ENCODE data around the gene PIK3R1. TPM values are rescaled to one million over a fixed set of nuclear protein-coding genes. Genes with fewer than 3 reads are reported as not detected.

The PIK3R1 gene
- total RNA-seq, 6 experiments from 2014 or later = 36.3 to 173 (median 72.8) TPM

- Histone ChIP-seq H3K9me3 (no peaks in the 10 kb centered on the region), H3K27ac (peak overlapping the region; percentile 52 to 82 (median 74)), H3K36me3 (peaks cover 0 to 2% (median 0%) of the 10 kb centered on the region in 4 donors), H3K4me1 (peaks cover 0 to 81% (median 28%) of the 10 kb centered on the region in 4 donors), H3K27me3 (no peaks in the 10 kb centered on the region), H3K4me3 (peak overlapping the region in 1 of 3 donors; percentile 16)
- intact Hi-C loops (cut with DNase I) = no loop called here
- no peak for DNase-seq
- ATAC-seq = peak in 2 of 4 donors; percentile 11 to 17
- no peak for TF ChIP-seq POLR2A (IDR thresholded peaks at IDR 0.05)
- no peak for TF ChIP-seq CTCF (IDR thresholded peaks at IDR 0.05)
Measured at GRCh38 chr5:68240202-68240601, 24.6 kb downstream of the PIK3R1 start.

- Histone ChIP-seq H3K27ac (peak overlapping the region; percentile 52 to 82 (median 74)), H3K4me1 (peaks cover 0 to 77% (median 26%) of the 10 kb centered on the region in 4 donors), H3K27me3 (no peaks in the 10 kb centered on the region), H3K9me3 (no peaks in the 10 kb centered on the region), H3K4me3 (peak overlapping the region in 1 of 3 donors; percentile 16), H3K36me3 (peaks cover 0 to 2% (median 0%) of the 10 kb centered on the region in 4 donors)
- DNase-seq (no peak), ATAC-seq (no peak)
- intact Hi-C loops (cut with DNase I) = no loop called here
- TF ChIP-seq POLR2A (IDR thresholded peaks at IDR 0.05) = no peak
- TF ChIP-seq CTCF (IDR thresholded peaks at IDR 0.05) = no peak
- WGBS (ENCODE audit: insufficient coverage, low coverage, low lambda C conversion rate, missing lambda C conversion rate) = 39% methylated on average over 1 of the region's 1 CpG
Measured at GRCh38 chr5:68240771-68241170, 25.2 kb downstream of the PIK3R1 start.

GRCh38 chr5:68242743-68243142, 27.2 kb downstream of the PIK3R1 start:
- DNase-seq = no peak
- H3K36me3 ChIP-seq = peaks cover 0 to 2% (median 0%) of the 10 kb centered on the region in 4 donors
- no peaks in the 10 kb centered on the region for H3K27me3 ChIP-seq
- TF ChIP-seq POLR2A (IDR thresholded peaks at IDR 0.05) = no peak
- no peak for TF ChIP-seq CTCF (IDR thresholded peaks at IDR 0.05)
- H3K4me1 ChIP-seq = peaks cover 0 to 60% (median 18%) of the 10 kb centered on the region in 4 donors
- intact Hi-C loops (cut with DNase I) = no loop called here
- WGBS (ENCODE audit: insufficient coverage, low coverage, low lambda C conversion rate, missing lambda C conversion rate) = 27% methylated on average over 4 of the region's 5 CpGs
- no peak overlapping the region for H3K4me3 ChIP-seq
- H3K27ac ChIP-seq = peak overlapping the region in 1 of 3 donors; percentile 35
- ATAC-seq = no peak
- no peaks in the 10 kb centered on the region for H3K9me3 ChIP-seq

GRCh38 chr5:68243251-68243650, 27.7 kb downstream of the PIK3R1 start:
- WGBS (ENCODE audit: insufficient coverage, low coverage, low lambda C conversion rate, missing lambda C conversion rate) = 76% methylated on average over 2 of the region's 2 CpGs
- TF ChIP-seq CTCF (IDR thresholded peaks at IDR 0.05) (no peak), POLR2A (IDR thresholded peaks at IDR 0.05) (no peak)

DNA sequence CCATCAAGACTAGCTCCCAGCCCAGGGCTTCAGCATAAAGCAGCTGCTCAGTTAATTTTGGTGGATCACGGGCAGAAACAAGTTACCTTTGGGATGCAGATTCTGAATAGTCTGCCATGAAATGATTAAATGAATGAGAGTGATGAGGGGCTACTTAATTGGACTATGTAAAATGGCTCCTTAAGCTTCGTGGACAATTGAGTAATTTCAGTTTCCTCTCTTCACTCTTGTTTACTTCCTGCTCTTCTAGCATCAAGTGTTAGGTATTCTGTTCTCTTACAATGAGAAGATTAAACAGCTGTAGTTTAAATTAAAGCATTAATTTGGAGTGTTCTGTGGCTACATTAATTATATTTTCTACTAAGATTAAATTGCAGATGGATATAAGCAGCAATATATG, 28.1 kb downstream of the PIK3R1 start:
- H3K27ac ChIP-seq = peak overlapping the region in 1 of 3 donors; percentile 1
- H3K36me3 ChIP-seq = peaks cover 0 to 2% (median 0%) of the 10 kb centered on the region in 4 donors
- ATAC-seq = no peak
- no peaks in the 10 kb centered on the region for H3K27me3 ChIP-seq
- intact Hi-C loops (cut with DNase I) = no loop called here
- 57% methylated on average over 2 of the region's 2 CpGs for WGBS (ENCODE audit: insufficient coverage, low coverage, low lambda C conversion rate, missing lambda C conversion rate)
- H3K4me3 ChIP-seq = no peak overlapping the region
- no peak for TF ChIP-seq CTCF (IDR thresholded peaks at IDR 0.05)
- TF ChIP-seq POLR2A (IDR thresholded peaks at IDR 0.05) = no peak
- H3K4me1 ChIP-seq = peaks cover 0 to 60% (median 14%) of the 10 kb centered on the region in 4 donors
- no peaks in the 10 kb centered on the region for H3K9me3 ChIP-seq
- no peak for DNase-seq

More at GRCh38 chr5:68243251-68243650, 27.7 kb downstream of the PIK3R1 start:
- Histone ChIP-seq H3K27ac (peak overlapping the region in 1 of 3 donors; percentile 1), H3K4me3 (no peak overlapping the region), H3K27me3 (no peaks in the 10 kb centered on the region), H3K9me3 (no peaks in the 10 kb centered on the region), H3K36me3 (peaks cover 0 to 2% (median 0%) of the 10 kb centered on the region in 4 donors), H3K4me1 (peaks cover 0 to 59% (median 16%) of the 10 kb centered on the region in 4 donors)
- intact Hi-C loops (cut with DNase I) = no loop called here
- DNase-seq (no peak), ATAC-seq (no peak)
